Erythroblast (primary cell): ENCODE measurements around the gene MARK3.

Source experiments
- GATA1 ChIP-seq: IDR thresholded peaks from 2 replicates; pipeline ENCODE4 v1.6.1; 2011; ENCODE audit warnings: low read depth, mild to moderate bottlenecking, control low read depth, low read length, moderate library complexity
- POLR2A ChIP-seq: IDR thresholded peaks from 2 replicates; pipeline ENCODE4 v1.6.1; 2011; ENCODE audit warnings: mild to moderate bottlenecking, low read length

- no peak for TF ChIP-seq POLR2A
- TF ChIP-seq GATA1 = no peak
These were observed 158.6 kb downstream of the MARK3 start for GRCh38 chr14:103543721-103544387.
